BE2C (cell line): ENCODE results near the gene COL5A1.

Source experiments
- DNase-seq: peaks from one replicate; pipeline ENCODE4 v3.0.0-alpha.2; 2020
- H3K27me3 ChIP-seq: fragments of 250-450 bp; sonication (Bioruptor Pico); 2 replicates; pipeline ENCODE4 v1.5.1; 2020; ENCODE audit warnings: mild to moderate bottlenecking
- H3K36me3 ChIP-seq: fragments of 250-450 bp; sonication (Bioruptor Pico); 2 replicates; pipeline ENCODE4 v1.5.1; 2020; ENCODE audit warnings: mild to moderate bottlenecking
- H3K4me1 ChIP-seq: fragments of 250-450 bp; sonication (Bioruptor Pico); 2 replicates; pipeline ENCODE4 v1.5.1; 2020
- H3K4me3 ChIP-seq: 2 replicates; pipeline ENCODE4 v1.5.1; 2011; ENCODE audit warnings: low read depth, low read length
- H3K9me3 ChIP-seq: fragments of 250-450 bp; sonication (Bioruptor Pico); 2 replicates; pipeline ENCODE4 v1.5.1; 2020
- CTCF ChIP-seq: IDR thresholded peaks from 2 replicates; pipeline ENCODE4 v1.5.1; 2012; ENCODE audit warnings: mild to moderate bottlenecking, low read depth, low read length

The COL5A1 gene

GRCh38 chr9:134723491-134724190 lies 82.0 kb downstream of the COL5A1 start:
- H3K4me3 ChIP-seq = no peak overlapping the region
- H3K9me3 ChIP-seq = no peaks in the 10 kb centered on the region
- DNase-seq = no peak
- no peaks in the 10 kb centered on the region for H3K36me3 ChIP-seq
- H3K4me1 ChIP-seq = peaks cover 5% of the 10 kb centered on the region; the same call in 1 of the 2 replicates
- H3K27me3 ChIP-seq = no peaks in the 10 kb centered on the region
- no peak for TF ChIP-seq CTCF

DNA sequence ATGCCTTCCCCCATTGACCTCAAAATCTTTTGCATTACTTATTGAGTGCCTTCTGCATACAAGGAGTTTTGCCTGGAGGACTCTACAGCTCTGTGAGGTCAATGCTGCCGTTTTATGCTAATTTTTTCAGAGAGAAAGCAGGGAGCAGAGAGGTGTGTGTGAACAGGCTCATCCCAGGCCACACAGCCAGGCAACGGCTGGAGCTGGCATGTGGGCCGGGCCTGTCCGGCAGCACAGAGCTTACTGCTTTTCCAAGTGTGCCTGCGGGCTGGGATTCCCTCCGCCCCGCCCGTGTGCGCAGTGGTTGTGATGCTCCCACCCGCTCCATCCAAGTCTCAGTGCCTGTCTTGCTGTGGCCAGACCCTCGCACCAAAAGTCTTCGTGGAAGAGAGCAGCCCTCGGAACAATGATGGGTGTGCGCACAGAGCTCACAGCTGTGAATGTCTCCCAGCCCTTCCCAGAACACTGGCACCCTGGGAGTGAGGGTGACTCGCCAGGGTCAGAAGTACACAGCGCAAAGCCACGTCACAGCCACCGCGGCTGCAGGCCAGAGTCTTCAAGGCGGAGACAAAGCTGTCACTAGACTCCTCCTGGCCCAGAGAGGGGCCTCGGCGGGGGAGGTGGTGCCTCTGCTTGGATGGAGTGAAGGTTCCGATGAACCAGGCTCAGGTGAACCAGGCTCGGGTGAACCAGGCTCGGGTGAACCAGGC lies 82.8 kb downstream of the COL5A1 start:
- TF ChIP-seq CTCF = no peak
- Histone ChIP-seq H3K4me1 (peaks cover 5% of the 10 kb centered on the region; the same call in 1 of the 2 replicates), H3K9me3 (no peaks in the 10 kb centered on the region), H3K4me3 (no peak overlapping the region), H3K36me3 (no peaks in the 10 kb centered on the region), H3K27me3 (no peaks in the 10 kb centered on the region)
- DNase-seq = peak; percentile 13

DNA sequence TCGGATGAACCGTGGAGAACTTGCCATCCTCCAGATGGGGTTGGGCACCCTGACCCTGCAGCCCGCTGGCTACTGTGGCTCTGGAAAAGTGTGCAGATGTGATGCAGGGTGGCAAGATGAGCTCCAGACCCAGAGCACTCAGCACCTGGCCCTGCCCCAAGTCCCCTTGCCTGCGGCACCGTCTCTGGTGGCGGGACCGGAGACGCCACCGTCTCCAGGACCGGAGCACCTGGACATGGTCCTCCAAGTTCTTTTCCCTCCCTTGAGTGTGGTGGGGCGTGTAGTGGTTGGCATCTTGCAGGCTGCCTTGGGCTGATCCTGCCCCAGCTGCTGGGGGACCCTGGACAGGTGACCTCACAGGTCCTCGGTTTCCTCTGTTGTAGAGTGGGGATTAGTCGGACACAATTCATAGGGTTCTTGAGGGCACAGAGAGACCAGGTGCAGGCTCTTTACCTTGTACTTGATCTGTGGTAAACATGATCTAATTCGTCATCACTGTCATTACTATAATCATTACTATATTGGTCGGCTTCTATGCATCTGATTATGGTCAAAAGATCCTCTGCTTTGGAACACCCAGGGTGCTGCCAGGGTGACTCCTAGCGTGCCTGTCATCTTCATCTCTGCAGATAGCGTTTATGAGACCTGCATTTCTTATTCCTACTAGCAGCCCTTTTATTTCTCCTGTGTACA lies 83.5 kb downstream of the COL5A1 start:
- DNase-seq = peak; percentile 43
- no peak overlapping the region for H3K4me3 ChIP-seq
- H3K4me1 ChIP-seq = peaks cover 5% of the 10 kb centered on the region; the same call in 1 of the 2 replicates
- H3K27me3 ChIP-seq = no peaks in the 10 kb centered on the region
- no peak for TF ChIP-seq CTCF
- no peaks in the 10 kb centered on the region for H3K36me3 ChIP-seq
- H3K9me3 ChIP-seq = no peaks in the 10 kb centered on the region

DNA sequence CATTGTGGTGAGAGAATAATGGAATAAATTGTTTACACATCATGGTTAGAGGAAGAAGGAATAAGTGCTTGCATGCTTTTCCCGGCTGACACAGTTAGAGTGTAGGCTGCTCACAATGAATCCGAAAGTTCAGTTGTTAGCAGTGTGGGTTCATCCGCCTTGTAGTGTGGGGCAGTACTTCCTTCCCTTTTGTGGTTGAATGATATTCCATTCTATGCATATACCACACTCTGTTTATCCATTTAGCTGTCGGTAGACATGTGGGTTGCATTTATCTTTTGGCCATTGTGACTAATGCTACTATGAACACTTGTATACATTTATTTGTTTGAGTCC lies 84.0 kb downstream of the COL5A1 start:
- no peak overlapping the region for H3K4me3 ChIP-seq
- H3K9me3 ChIP-seq = no peaks in the 10 kb centered on the region
- peaks cover 5% of the 10 kb centered on the region; the same call in 1 of the 2 replicates for H3K4me1 ChIP-seq
- no peak for TF ChIP-seq CTCF
- no peak for DNase-seq
- no peaks in the 10 kb centered on the region for H3K27me3 ChIP-seq
- no peaks in the 10 kb centered on the region for H3K36me3 ChIP-seq

DNA sequence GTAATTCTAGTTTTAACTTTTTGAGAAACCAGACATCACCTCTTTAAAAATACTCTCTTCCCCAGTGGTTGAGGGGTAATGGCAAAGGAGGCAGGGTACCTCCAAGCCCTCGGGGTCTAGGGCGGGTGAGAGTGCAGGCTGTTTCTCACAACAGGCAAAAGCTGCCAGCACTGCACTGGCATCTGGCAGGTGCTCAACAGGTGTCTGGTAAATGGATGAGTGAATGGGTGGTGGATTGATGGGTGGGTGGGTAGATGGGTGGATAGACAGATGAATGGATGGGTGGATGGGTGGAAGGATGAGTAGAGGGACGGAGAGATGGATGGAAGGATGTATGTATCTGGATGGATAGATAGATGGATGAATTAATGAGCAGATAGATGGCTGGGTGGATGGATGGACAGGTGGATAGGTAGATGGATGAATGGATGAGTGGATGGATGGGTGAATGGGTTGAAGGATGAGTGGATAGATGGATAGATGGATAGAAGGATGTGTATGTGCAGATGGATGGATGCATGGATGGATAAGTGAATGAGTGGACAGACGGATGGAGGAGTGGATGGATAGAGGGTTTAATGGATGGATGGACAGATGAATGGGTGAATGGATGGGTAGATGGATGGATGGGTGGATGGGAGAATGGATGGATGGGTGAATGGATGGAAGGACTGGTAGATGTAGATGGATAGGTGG lies 84.6 kb downstream of the COL5A1 start:
- no peak for TF ChIP-seq CTCF
- H3K4me3 ChIP-seq = no peak overlapping the region
- peaks cover 5% of the 10 kb centered on the region; the same call in 1 of the 2 replicates for H3K4me1 ChIP-seq
- no peaks in the 10 kb centered on the region for H3K36me3 ChIP-seq
- DNase-seq = no peak
- H3K27me3 ChIP-seq = no peaks in the 10 kb centered on the region
- no peaks in the 10 kb centered on the region for H3K9me3 ChIP-seq
